PC-3 (cell line): Measurements from ENCODE around the gene RGS3. TPM values are rescaled to one million over a fixed set of nuclear protein-coding genes. Genes with fewer than 3 reads are reported as not detected.
A peak's percentile ranks its signal among the peaks of the same experiment; 100 is the strongest.

Experiments
- ATAC-seq: fragments of 200-7000 bp; cut with Tn5 transposase; 2 replicates; pipeline ENCODE4 v1.9.1; 2020; ENCODE audit warnings: mild to moderate bottlenecking, moderate library complexity
- BruUV-seq: library from RNA; stranded (reverse); fragments of 400-500 nt; replicated peaks from 2 replicates; lab custom pipeline; 2021; lab: Mats Ljungman, UMichigan
- CTCF ChIA-PET: fragments of 300-600 bp; sonication (Branson Sonifier 250); formaldehyde crosslinking; loops from one replicate; lab custom pipeline; 2022; ENCODE audit warnings: antibody characterized with exemption; lab: Charles Lee
- POLR2A ChIA-PET: fragments of 300-600 bp; sonication (Branson Sonifier 250); formaldehyde crosslinking; loops from one replicate; lab custom pipeline; 2022; ENCODE audit warnings: antibody characterized with exemption; ENCODE audit not compliant: unreplicated experiment; lab: Charles Lee
- DNase-seq: peaks from one replicate; pipeline ENCODE4 v3.0.0-alpha.2; 2015
- H2AFZ ChIP-seq: fragments of 300-600 bp; sonication (generic); 2 replicates; pipeline ENCODE4 v1.6.0; 2016; ENCODE audit warnings: antibody characterized with exemption, low read length
- H3F3A ChIP-seq: fragments of 300-600 bp; sonication (generic); one replicate; pipeline ENCODE4 v1.6.0; 2017; ENCODE audit warnings: antibody characterized with exemption, low read length, control low read depth, mild to moderate bottlenecking; ENCODE audit not compliant: unreplicated experiment
- H3K27ac ChIP-seq: fragments of 300-600 bp; sonication (generic); 2 replicates; pipeline ENCODE4 v1.5.1; 2016; ENCODE audit warnings: mild to moderate bottlenecking, low read length
- H3K27me3 ChIP-seq: fragments of 300-600 bp; sonication (generic); 2 replicates; pipeline ENCODE4 v1.6.1; 2016; ENCODE audit warnings: low read length, mixed read lengths
- H3K36me3 ChIP-seq: fragments of 300-600 bp; sonication (generic); 2 replicates; pipeline ENCODE4 v1.6.1; 2016; ENCODE audit warnings: low read depth, mixed run types, low read length, mixed read lengths
- H3K4me1 ChIP-seq: fragments of 300-600 bp; sonication (generic); 2 replicates; pipeline ENCODE4 v1.5.1; 2016; ENCODE audit warnings: low read length; ENCODE audit not compliant: insufficient read depth
- H3K4me2 ChIP-seq: fragments of 300-600 bp; sonication (generic); 2 replicates; pipeline ENCODE4 v1.6.0; 2016; ENCODE audit warnings: low read length
- H3K4me3 ChIP-seq: fragments of 300-600 bp; sonication (generic); 2 replicates; pipeline ENCODE4 v1.5.1; 2016; ENCODE audit warnings: mild to moderate bottlenecking, low read length, mixed read lengths
- H3K79me2 ChIP-seq: fragments of 300-600 bp; sonication (generic); 2 replicates; pipeline ENCODE4 v1.6.1; 2017; ENCODE audit warnings: low read length, mixed read lengths
- H3K9ac ChIP-seq: fragments of 300-600 bp; sonication (generic); 2 replicates; pipeline ENCODE4 v1.6.0; 2016; ENCODE audit warnings: mild to moderate bottlenecking, low read length
- H3K9me2 ChIP-seq: fragments of 300-600 bp; sonication (generic); replicated peaks from 2 replicates; pipeline ENCODE4 v1.6.1; 2016; ENCODE audit warnings: mixed run types, low read length, mixed read lengths
- H3K9me3 ChIP-seq: fragments of 300-600 bp; sonication (generic); 2 replicates; pipeline ENCODE4 v1.6.1; 2016; ENCODE audit warnings: low read length, mixed read lengths
- H4K20me1 ChIP-seq: fragments of 300-600 bp; sonication (generic); 2 replicates; pipeline ENCODE4 v1.6.1; 2016; ENCODE audit warnings: low read length, mixed read lengths
- CTCF ChIP-seq: fragments of 300-600 bp; sonication (generic); conservative IDR thresholded peaks from 2 replicates; pipeline ENCODE4 v1.5.1; 2017; ENCODE audit warnings: antibody characterized with exemption, low read depth, mild to moderate bottlenecking, low read length
- EZH2 ChIP-seq: fragments of 300-600 bp; sonication (generic); IDR thresholded peaks from one replicate; pipeline ENCODE4 v1.6.1; 2017; ENCODE audit warnings: antibody characterized with exemption, mild to moderate bottlenecking, low read length; ENCODE audit not compliant: unreplicated experiment
- EZH2phosphoT487 ChIP-seq: fragments of 300-600 bp; sonication (generic); IDR thresholded peaks from 2 replicates; pipeline ENCODE4 v1.6.1; 2018; ENCODE audit warnings: mild to moderate bottlenecking, antibody characterized with exemption, low read length, borderline replicate concordance
- intact Hi-C: fragments of 100-400 bp; cut with micrococcal nuclease; formaldehyde crosslinking; loops from 2 replicates; pipeline ENCODE4 v1.9.0; 2023
- total RNA-seq: library from RNA; depleted of rRNA; stranded (reverse); fragments of >200 nt; gene quantifications from 2 replicates; pipeline ENCODE4 v1.2.3, GENCODE V29; 2014

RGS3 gene
- total RNA-seq, 1 experiment from 2014 or later = 26.3 TPM

GRCh38 chr9:113618836-113619490 is 155.4 kb downstream of the RGS3 start:
- no peaks in the 10 kb centered on the region for H3K27me3 ChIP-seq
- CTCF ChIA-PET = no interaction called here

GRCh38 chr9:113619491-113620376 is 156.2 kb downstream of the RGS3 start:
- H3F3A ChIP-seq = no peaks in the 10 kb centered on the region
- no peaks in the 10 kb centered on the region for H3K9me2 ChIP-seq
- H3K4me1 ChIP-seq = peaks cover 33% of the 10 kb centered on the region
- POLR2A ChIA-PET = no interaction called here
- no peaks in the 10 kb centered on the region for H3K27me3 ChIP-seq
- intact Hi-C loops = loop anchor here (2.0 kb wide), 1 partner anchor 31 kb away; no protein-coding TSS in a partner anchor
- CTCF ChIA-PET = no interaction called here
- peak overlapping the region; percentile 55 for H3K27ac ChIP-seq
- TF ChIP-seq CTCF (no peak), EZH2 (no peak), EZH2phosphoT487 (no peak)
- no peaks in the 10 kb centered on the region for H3K9me3 ChIP-seq
- H3K79me2 ChIP-seq = no peaks in the 10 kb centered on the region
- H3K9ac ChIP-seq = no peak overlapping the region
- no peaks in the 10 kb centered on the region for H3K36me3 ChIP-seq
- no peak overlapping the region for H2AFZ ChIP-seq
- no peaks in the 10 kb centered on the region for H4K20me1 ChIP-seq
- DNase-seq = no peak
- peak; percentile 8; the same call in 1 of the 2 replicates for ATAC-seq
- BruUV-seq = TSS peak; percentile 64
- H3K4me2 ChIP-seq = peak overlapping the region; percentile 42
- no peak overlapping the region for H3K4me3 ChIP-seq

More at GRCh38 chr9:113618836-113619490, 155.4 kb downstream of the RGS3 start:
- Histone ChIP-seq H3K27ac (no peak overlapping the region), H3K9me3 (no peaks in the 10 kb centered on the region), H2AFZ (no peak overlapping the region), H4K20me1 (no peaks in the 10 kb centered on the region), H3K9ac (no peak overlapping the region), H3K9me2 (no peaks in the 10 kb centered on the region), H3K79me2 (no peaks in the 10 kb centered on the region), H3K4me3 (no peak overlapping the region), H3F3A (no peaks in the 10 kb centered on the region), H3K36me3 (no peaks in the 10 kb centered on the region), H3K4me2 (no peak overlapping the region), H3K4me1 (peaks cover 33% of the 10 kb centered on the region)
- no TSS peak for BruUV-seq
- DNase-seq (no peak), ATAC-seq (no peak)
- intact Hi-C loops = no loop called here
- POLR2A ChIA-PET = no interaction called here
- TF ChIP-seq CTCF (no peak), EZH2phosphoT487 (no peak), EZH2 (no peak)
